NCI-H460 (cell line): ENCODE results near the gene OPN4. TPM values are rescaled to one million over a fixed set of nuclear protein-coding genes. Genes with fewer than 3 reads are reported as not detected.
A peak's percentile ranks its signal among the peaks of the same experiment; 100 is the strongest.
"Not testable (repeated sequence)": the region's sequence is repeated elsewhere in the genome, so short reads cannot be mapped to it uniquely, and the experiment has no call there.

Experiments
- DNase-seq: peaks from one replicate; pipeline ENCODE4 v3.0.0-alpha.2; 2016; ENCODE audit warnings: low read depth; ENCODE audit errors: extremely low read depth
- polyA plus RNA-seq: library from polyadenylated mRNA; depleted of rRNA; stranded (reverse); fragments of >200 nt; gene quantifications from 2 replicates; pipeline ENCODE4 v1.2.3, GENCODE V29; 2014; cell fraction: nucleus; rRNA removed
- total RNA-seq: library from RNA; depleted of rRNA; stranded (reverse); fragments of >200 nt; shearing (Covaris generic); gene quantifications from 2 replicates; pipeline ENCODE4 v1.2.3, GENCODE V29; 2014; rRNA removed

OPN4 gene
- total RNA-seq: not detected in 2 replicates
- polyA plus RNA-seq: not detected in 2 replicates

- DNase-seq: no peak
Measured at GRCh38 chr10:86654411-86655172, at the start of gene OPN4. Gene OPN4 (plus strand): TSS chr10:86654547. CDS start chr10:86654784, 237 bp downstream.

GRCh38 chr10:86607674-86608073 lies 46.7 kb upstream of the OPN4 start:
- DNase-seq: no peak

- no peak for DNase-seq
Measured at GRCh38 chr10:86609920-86610319, 44.4 kb upstream of the OPN4 start.

GRCh38 chr10:86611386-86611785 lies 43.0 kb upstream of the OPN4 start:
- DNase-seq: no peak

- DNase-seq: peak; percentile 60
Measured at GRCh38 chr10:86613096-86613495, 41.3 kb upstream of the OPN4 start.

GRCh38 chr10:86613905-86614304 lies 40.4 kb upstream of the OPN4 start:
- DNase-seq: peak; percentile 55

GRCh38 chr10:86614853-86615252 lies 39.5 kb upstream of the OPN4 start:
- DNase-seq: no peak

GRCh38 chr10:86617278-86617677 lies 37.1 kb upstream of the OPN4 start:
- not testable (repeated sequence) for DNase-seq

- DNase-seq: no peak
Measured at GRCh38 chr10:86628311-86628710, 26.0 kb upstream of the OPN4 start.

GRCh38 chr10:86630079-86630478 lies 24.3 kb upstream of the OPN4 start:
- no peak for DNase-seq

- DNase-seq: no peak
Measured at GRCh38 chr10:86632009-86632800, 22.1 kb upstream of the OPN4 start.

GRCh38 chr10:86632951-86633350 lies 21.4 kb upstream of the OPN4 start:
- no peak for DNase-seq

GRCh38 chr10:86635402-86635801 lies 18.9 kb upstream of the OPN4 start:
- DNase-seq: no peak

- DNase-seq: no peak
Measured at GRCh38 chr10:86636311-86636710, 18.0 kb upstream of the OPN4 start.

- no peak for DNase-seq
Measured at GRCh38 chr10:86642021-86642420, 12.3 kb upstream of the OPN4 start.

- no peak for DNase-seq
Measured at GRCh38 chr10:86642499-86642898, 11.8 kb upstream of the OPN4 start.

GRCh38 chr10:86644152-86644793 lies 10.1 kb upstream of the OPN4 start:
- DNase-seq: no peak

GRCh38 chr10:86644794-86645445 lies 9.4 kb upstream of the OPN4 start:
- DNase-seq: no peak

- not testable (repeated sequence) for DNase-seq
Measured at GRCh38 chr10:86645621-86646165, 8.7 kb upstream of the OPN4 start.

- DNase-seq: no peak
Measured at GRCh38 chr10:86646532-86646931, 7.8 kb upstream of the OPN4 start.
